ENCODE results near the gene ZNF316. TPM values are rescaled to one million over a fixed set of nuclear protein-coding genes. Genes with fewer than 3 reads are reported as not detected.
A peak's percentile ranks its signal among the peaks of the same experiment; 100 is the strongest.
"Not testable (repeated sequence)": the region's sequence is repeated elsewhere in the genome, so short reads cannot be mapped to it uniquely, and the experiment has no call there.

The ZNF316 gene
- total RNA-seq, 2 experiments from 2014 or later, result 15.8 to 17.0 TPM

GRCh38 chr7:6652446-6653011 lies 15.4 kb downstream of the ZNF316 start:
- no peak overlapping the region for H3K4me3 Mint-ChIP-seq
- peaks cover 45% of the 10 kb centered on the region for H3K36me3 Mint-ChIP-seq (ENCODE audit: low read depth)
- DNase-seq, result no peak
- H3K9me3 Mint-ChIP-seq, result peaks cover 5% of the 10 kb centered on the region
- no peak overlapping the region for H3K27ac Mint-ChIP-seq
- CTCF ChIA-PET, result no interaction called here
- no peaks in the 10 kb centered on the region for H3K4me1 Mint-ChIP-seq (ENCODE audit: low read depth)
- intact Hi-C loops (cut with micrococcal nuclease), result no loop called here
- no peaks in the 10 kb centered on the region for H3K27me3 Mint-ChIP-seq (ENCODE audit: low read depth)

GRCh38 chr7:6653071-6654003 lies 16.2 kb downstream of the ZNF316 start:
- CTCF ChIA-PET, result no interaction called here
- peaks cover 5% of the 10 kb centered on the region for H3K9me3 Mint-ChIP-seq
- peaks cover 41% of the 10 kb centered on the region for H3K36me3 Mint-ChIP-seq (ENCODE audit: low read depth)
- no peak for DNase-seq
- H3K27me3 Mint-ChIP-seq (ENCODE audit: low read depth), result no peaks in the 10 kb centered on the region
- H3K4me1 Mint-ChIP-seq (ENCODE audit: low read depth), result no peaks in the 10 kb centered on the region
- no peak overlapping the region for H3K27ac Mint-ChIP-seq
- no peak overlapping the region for H3K4me3 Mint-ChIP-seq
- intact Hi-C loops (cut with micrococcal nuclease), result no loop called here

GRCh38 chr7:6654113-6654841 lies 17.2 kb downstream of the ZNF316 start:
- peaks cover 5% of the 10 kb centered on the region for H3K9me3 Mint-ChIP-seq
- intact Hi-C loops (cut with micrococcal nuclease), result no loop called here
- peaks cover 7% of the 10 kb centered on the region for H3K4me1 Mint-ChIP-seq (ENCODE audit: low read depth)
- peaks cover 37% of the 10 kb centered on the region for H3K36me3 Mint-ChIP-seq (ENCODE audit: low read depth)
- no peaks in the 10 kb centered on the region for H3K27me3 Mint-ChIP-seq (ENCODE audit: low read depth)
- H3K4me3 Mint-ChIP-seq, result no peak overlapping the region
- CTCF ChIA-PET, result no interaction called here
- DNase-seq, result no peak
- no peak overlapping the region for H3K27ac Mint-ChIP-seq

- H3K27ac Mint-ChIP-seq, result no peak overlapping the region
- CTCF ChIA-PET, result no interaction called here
- DNase-seq, result no peak
- intact Hi-C loops (cut with micrococcal nuclease), result no loop called here
- H3K9me3 Mint-ChIP-seq, result peaks cover 5% of the 10 kb centered on the region
- peaks cover 30% of the 10 kb centered on the region for H3K36me3 Mint-ChIP-seq (ENCODE audit: low read depth)
- no peak overlapping the region for H3K4me3 Mint-ChIP-seq
- no peaks in the 10 kb centered on the region for H3K27me3 Mint-ChIP-seq (ENCODE audit: low read depth)
- H3K4me1 Mint-ChIP-seq (ENCODE audit: low read depth), result peaks cover 10% of the 10 kb centered on the region
Observed at GRCh38 chr7:6654842-6655610, 17.9 kb downstream of the ZNF316 start.

- intact Hi-C loops (cut with micrococcal nuclease), result no loop called here
- Mint-ChIP-seq H3K27me3 (ENCODE audit: low read depth) (no peaks in the 10 kb centered on the region), H3K36me3 (ENCODE audit: low read depth) (peaks cover 22% of the 10 kb centered on the region), H3K4me1 (ENCODE audit: low read depth) (peaks cover 10% of the 10 kb centered on the region), H3K27ac (no peak overlapping the region), H3K4me3 (no peak overlapping the region), H3K9me3 (peaks cover 3% of the 10 kb centered on the region)
- CTCF ChIA-PET, result no interaction called here
- DNase-seq, result no peak
Observed at GRCh38 chr7:6655636-6656385, 18.7 kb downstream of the ZNF316 start.

- peaks cover 16% of the 10 kb centered on the region for H3K36me3 Mint-ChIP-seq (ENCODE audit: low read depth)
- CTCF ChIA-PET, result no interaction called here
- intact Hi-C loops (cut with micrococcal nuclease), result no loop called here
- no peak overlapping the region for H3K4me3 Mint-ChIP-seq
- H3K27ac Mint-ChIP-seq, result no peak overlapping the region
- H3K9me3 Mint-ChIP-seq, result no peaks in the 10 kb centered on the region
- peaks cover 10% of the 10 kb centered on the region for H3K4me1 Mint-ChIP-seq (ENCODE audit: low read depth)
- H3K27me3 Mint-ChIP-seq (ENCODE audit: low read depth), result no peaks in the 10 kb centered on the region
- no peak for DNase-seq
Observed at GRCh38 chr7:6656413-6656812, 19.3 kb downstream of the ZNF316 start.

GRCh38 chr7:6658618-6659345 lies 21.7 kb downstream of the ZNF316 start:
- H3K4me3 Mint-ChIP-seq, result no peak overlapping the region
- peaks cover 9% of the 10 kb centered on the region for H3K36me3 Mint-ChIP-seq (ENCODE audit: low read depth)
- peak; percentile 29 for DNase-seq
- H3K27me3 Mint-ChIP-seq (ENCODE audit: low read depth), result no peaks in the 10 kb centered on the region
- CTCF ChIA-PET, result interaction anchor here (0.7 kb wide), 2 partner anchors 19 to 27 kb away, joined by 4 read pairs; no protein-coding TSS in a partner anchor
- intact Hi-C loops (cut with micrococcal nuclease), result no loop called here
- H3K9me3 Mint-ChIP-seq, result no peaks in the 10 kb centered on the region
- no peak overlapping the region for H3K27ac Mint-ChIP-seq
- peaks cover 10% of the 10 kb centered on the region for H3K4me1 Mint-ChIP-seq (ENCODE audit: low read depth)

- H3K4me1 Mint-ChIP-seq (ENCODE audit: low read depth); H3K4me3 Mint-ChIP-seq; H3K27me3 Mint-ChIP-seq (ENCODE audit: low read depth); H3K27ac Mint-ChIP-seq; CTCF ChIA-PET; intact Hi-C loops (cut with micrococcal nuclease); DNase-seq: not testable (repeated sequence)
- Mint-ChIP-seq H3K36me3 (ENCODE audit: low read depth) (peaks cover 25% of the 10 kb centered on the region), H3K9me3 (peaks cover 52% of the 10 kb centered on the region)
Observed at GRCh38 chr7:6670851-6671250, 33.7 kb downstream of the ZNF316 start.

GRCh38 chr7:6675807-6676405 lies 38.8 kb downstream of the ZNF316 start:
- Mint-ChIP-seq H3K9me3 (peaks cover 75% of the 10 kb centered on the region), H3K27me3 (ENCODE audit: low read depth) (no peaks in the 10 kb centered on the region), H3K36me3 (ENCODE audit: low read depth) (peaks cover 22% of the 10 kb centered on the region), H3K4me1 (ENCODE audit: low read depth) (no peaks in the 10 kb centered on the region), H3K4me3 (no peak overlapping the region), H3K27ac (no peak overlapping the region)
- intact Hi-C loops (cut with micrococcal nuclease), result no loop called here
- DNase-seq, result no peak
- CTCF ChIA-PET, result no interaction called here

- H3K4me3 Mint-ChIP-seq, result no peak overlapping the region
- no peak for DNase-seq
- no peaks in the 10 kb centered on the region for H3K27me3 Mint-ChIP-seq (ENCODE audit: low read depth)
- peaks cover 28% of the 10 kb centered on the region for H3K36me3 Mint-ChIP-seq (ENCODE audit: low read depth)
- H3K4me1 Mint-ChIP-seq (ENCODE audit: low read depth), result no peaks in the 10 kb centered on the region
- intact Hi-C loops (cut with micrococcal nuclease), result no loop called here
- CTCF ChIA-PET, result no interaction called here
- H3K9me3 Mint-ChIP-seq, result peaks cover 78% of the 10 kb centered on the region
- H3K27ac Mint-ChIP-seq, result no peak overlapping the region
Observed at GRCh38 chr7:6680146-6680545, 43.0 kb downstream of the ZNF316 start.

- DNase-seq, result no peak
- CTCF ChIA-PET, result no interaction called here
- Mint-ChIP-seq H3K4me1 (ENCODE audit: low read depth) (no peaks in the 10 kb centered on the region), H3K4me3 (no peak overlapping the region), H3K9me3 (peaks cover 71% of the 10 kb centered on the region), H3K27me3 (ENCODE audit: low read depth) (no peaks in the 10 kb centered on the region), H3K36me3 (ENCODE audit: low read depth) (peaks cover 34% of the 10 kb centered on the region), H3K27ac (no peak overlapping the region)
- intact Hi-C loops (cut with micrococcal nuclease), result no loop called here
Observed at GRCh38 chr7:6691103-6691502, 54.0 kb downstream of the ZNF316 start.

Data from activated naive CD4-positive, alpha-beta T cell treated with anti-CD3 and anti-CD28 coated beads for 36 hours (primary cell).